HG02852 (cell line): ENCODE data around the gene CPLX4.
"Not testable (repeated sequence)": the region's sequence is repeated elsewhere in the genome, so short reads cannot be mapped to it uniquely, and the experiment has no call there.

ENCODE experiments used
- ATAC-seq: cut with Tn5 transposase; IDR thresholded peaks from one replicate; pipeline ENCODE4 v1.9.1; 2021; ENCODE audit warnings: mild to moderate bottlenecking, moderate library complexity; ENCODE audit not compliant: unreplicated experiment

Gene CPLX4

GRCh38 chr18:59271606-59272220 lies 46.7 kb downstream of the CPLX4 start:
- no peak for ATAC-seq

- ATAC-seq = no peak
These were observed 47.7 kb downstream of the CPLX4 start for GRCh38 chr18:59270689-59271257.

- no peak for ATAC-seq
These were observed 48.8 kb downstream of the CPLX4 start for GRCh38 chr18:59269563-59270119.

- ATAC-seq = no peak
These were observed 49.5 kb downstream of the CPLX4 start for GRCh38 chr18:59268721-59269562.

- ATAC-seq = no peak
These were observed 50.2 kb downstream of the CPLX4 start for GRCh38 chr18:59268127-59268720.

- ATAC-seq = no peak
These were observed 50.8 kb downstream of the CPLX4 start for GRCh38 chr18:59267503-59268126.

- no peak for ATAC-seq
These were observed 51.5 kb downstream of the CPLX4 start for GRCh38 chr18:59266886-59267502.

GRCh38 chr18:59266459-59266858 lies 52.0 kb downstream of the CPLX4 start:
- no peak for ATAC-seq

- no peak for ATAC-seq
These were observed 52.5 kb downstream of the CPLX4 start for GRCh38 chr18:59265974-59266369.

- peak; percentile 66 for ATAC-seq
These were observed 53.0 kb downstream of the CPLX4 start for GRCh38 chr18:59265246-59265973.

- no peak for ATAC-seq
These were observed 53.7 kb downstream of the CPLX4 start for GRCh38 chr18:59264651-59265245.

- no peak for ATAC-seq
These were observed 54.3 kb downstream of the CPLX4 start for GRCh38 chr18:59264121-59264571.

- no peak for ATAC-seq
These were observed 54.8 kb downstream of the CPLX4 start for GRCh38 chr18:59263661-59264060.

GRCh38 chr18:59262243-59262642 lies 56.2 kb downstream of the CPLX4 start:
- not testable (repeated sequence) for ATAC-seq

- ATAC-seq = not testable (repeated sequence)
These were observed 56.6 kb downstream of the CPLX4 start for GRCh38 chr18:59261842-59262241.

- not testable (repeated sequence) for ATAC-seq
These were observed 63.0 kb downstream of the CPLX4 start for GRCh38 chr18:59255491-59255890.

GRCh38 chr18:59249199-59249774 lies 69.2 kb downstream of the CPLX4 start:
- no peak for ATAC-seq

- ATAC-seq = no peak
These were observed 71.7 kb downstream of the CPLX4 start for GRCh38 chr18:59246796-59247195.
